GM18511 (cell line): ENCODE measurements around the gene INTS3.
"Not testable (repeated sequence)": the region's sequence is repeated elsewhere in the genome, so short reads cannot be mapped to it uniquely, and the experiment has no call there.

Experiments
- ATAC-seq: cut with Tn5 transposase; IDR thresholded peaks from one replicate; pipeline ENCODE4 v1.9.1; 2021; ENCODE audit warnings: mild to moderate bottlenecking, moderate library complexity; ENCODE audit not compliant: unreplicated experiment

The INTS3 gene

DNA sequence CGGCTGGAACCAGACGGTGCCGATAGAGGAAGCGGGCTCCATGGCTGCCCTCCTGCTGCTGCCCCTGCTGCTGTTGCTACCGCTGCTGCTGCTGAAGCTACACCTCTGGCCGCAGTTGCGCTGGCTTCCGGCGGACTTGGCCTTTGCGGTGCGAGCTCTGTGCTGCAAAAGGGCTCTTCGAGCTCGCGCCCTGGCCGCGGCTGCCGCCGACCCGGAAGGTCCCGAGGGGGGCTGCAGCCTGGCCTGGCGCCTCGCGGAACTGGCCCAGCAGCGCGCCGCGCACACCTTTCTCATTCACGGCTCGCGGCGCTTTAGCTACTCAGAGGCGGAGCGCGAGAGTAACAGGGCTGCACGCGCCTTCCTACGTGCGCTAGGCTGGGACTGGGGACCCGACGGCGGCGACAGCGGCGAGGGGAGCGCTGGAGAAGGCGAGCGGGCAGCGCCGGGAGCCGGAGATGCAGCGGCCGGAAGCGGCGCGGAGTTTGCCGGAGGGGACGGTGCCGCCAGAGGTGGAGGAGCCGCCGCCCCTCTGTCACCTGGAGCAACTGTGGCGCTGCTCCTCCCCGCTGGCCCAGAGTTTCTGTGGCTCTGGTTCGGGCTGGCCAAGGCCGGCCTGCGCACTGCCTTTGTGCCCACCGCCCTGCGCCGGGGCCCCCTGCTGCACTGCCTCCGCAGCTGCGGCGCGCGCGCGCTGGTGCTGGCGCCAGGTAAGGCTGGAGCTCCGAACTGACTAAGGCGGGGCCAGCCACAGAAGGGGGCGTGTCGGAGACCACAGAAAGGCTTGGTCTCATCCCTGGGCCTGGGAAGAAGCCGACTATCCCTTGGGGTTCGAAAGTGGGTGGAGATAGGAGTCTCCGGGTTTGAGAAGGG is 47.8 kb downstream of the INTS3 start:
- ATAC-seq = peak; percentile 68

DNA sequence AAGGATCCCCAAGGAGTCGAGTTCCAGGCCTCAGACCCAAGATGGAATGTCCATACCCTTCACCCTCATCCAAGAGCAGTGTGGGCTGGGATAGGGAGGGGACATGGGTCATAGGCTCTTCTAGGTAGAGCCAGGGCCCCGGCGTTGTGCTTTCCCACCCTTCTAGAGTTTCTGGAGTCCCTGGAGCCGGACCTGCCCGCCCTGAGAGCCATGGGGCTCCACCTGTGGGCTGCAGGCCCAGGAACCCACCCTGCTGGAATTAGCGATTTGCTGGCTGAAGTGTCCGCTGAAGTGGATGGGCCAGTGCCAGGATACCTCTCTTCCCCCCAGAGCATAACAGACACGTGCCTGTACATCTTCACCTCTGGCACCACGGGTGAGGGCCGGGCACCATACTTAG is 48.5 kb downstream of the INTS3 start:
- peak; percentile 5 for ATAC-seq

GRCh38 chr1:153776845-153777370 is 49.1 kb downstream of the INTS3 start:
- ATAC-seq = no peak

DNA sequence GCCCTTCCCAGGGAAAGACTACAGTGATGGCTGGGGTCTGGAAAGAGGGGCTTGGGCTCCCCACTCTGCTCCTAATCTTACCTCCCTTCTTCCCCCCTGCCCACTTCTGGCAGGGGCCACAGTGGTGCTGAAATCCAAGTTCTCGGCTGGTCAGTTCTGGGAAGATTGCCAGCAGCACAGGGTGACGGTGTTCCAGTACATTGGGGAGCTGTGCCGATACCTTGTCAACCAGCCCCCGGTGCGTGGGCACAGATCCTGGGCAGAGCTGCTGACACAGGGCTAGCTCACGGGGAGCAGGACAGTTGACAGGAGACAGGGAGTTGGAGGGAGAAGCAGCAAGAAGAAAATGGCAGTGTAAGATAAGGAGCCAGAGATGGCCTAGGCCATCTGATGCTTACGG is 49.8 kb downstream of the INTS3 start:
- ATAC-seq = no peak

DNA sequence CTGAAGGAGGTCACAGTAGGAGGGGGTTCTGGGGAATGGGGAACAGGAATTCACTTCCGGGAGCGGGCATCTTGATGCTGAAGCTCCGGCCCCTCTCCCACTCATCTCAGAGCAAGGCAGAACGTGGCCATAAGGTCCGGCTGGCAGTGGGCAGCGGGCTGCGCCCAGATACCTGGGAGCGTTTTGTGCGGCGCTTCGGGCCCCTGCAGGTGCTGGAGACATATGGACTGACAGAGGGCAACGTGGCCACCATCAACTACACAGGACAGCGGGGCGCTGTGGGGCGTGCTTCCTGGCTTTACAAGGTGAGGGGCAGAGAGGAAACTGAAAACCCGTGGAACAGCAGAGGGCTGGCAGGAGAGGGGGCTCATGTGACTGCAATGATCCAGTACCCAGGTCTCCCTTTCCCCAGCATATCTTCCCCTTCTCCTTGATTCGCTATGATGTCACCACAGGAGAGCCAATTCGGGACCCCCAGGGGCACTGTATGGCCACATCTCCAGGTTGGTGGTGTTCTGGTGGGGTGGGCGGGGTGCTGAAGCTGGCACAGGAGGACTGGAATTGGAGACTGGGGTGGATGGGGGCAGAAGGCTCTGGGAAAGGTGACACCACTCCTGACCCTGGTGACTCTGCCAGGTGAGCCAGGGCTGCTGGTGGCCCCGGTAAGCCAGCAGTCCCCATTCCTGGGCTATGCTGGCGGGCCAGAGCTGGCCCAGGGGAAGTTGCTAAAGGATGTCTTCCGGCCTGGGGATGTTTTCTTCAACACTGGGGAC is 50.4 kb downstream of the INTS3 start:
- no peak for ATAC-seq

GRCh38 chr1:153778824-153779519 is 51.1 kb downstream of the INTS3 start:
- ATAC-seq = no peak

DNA sequence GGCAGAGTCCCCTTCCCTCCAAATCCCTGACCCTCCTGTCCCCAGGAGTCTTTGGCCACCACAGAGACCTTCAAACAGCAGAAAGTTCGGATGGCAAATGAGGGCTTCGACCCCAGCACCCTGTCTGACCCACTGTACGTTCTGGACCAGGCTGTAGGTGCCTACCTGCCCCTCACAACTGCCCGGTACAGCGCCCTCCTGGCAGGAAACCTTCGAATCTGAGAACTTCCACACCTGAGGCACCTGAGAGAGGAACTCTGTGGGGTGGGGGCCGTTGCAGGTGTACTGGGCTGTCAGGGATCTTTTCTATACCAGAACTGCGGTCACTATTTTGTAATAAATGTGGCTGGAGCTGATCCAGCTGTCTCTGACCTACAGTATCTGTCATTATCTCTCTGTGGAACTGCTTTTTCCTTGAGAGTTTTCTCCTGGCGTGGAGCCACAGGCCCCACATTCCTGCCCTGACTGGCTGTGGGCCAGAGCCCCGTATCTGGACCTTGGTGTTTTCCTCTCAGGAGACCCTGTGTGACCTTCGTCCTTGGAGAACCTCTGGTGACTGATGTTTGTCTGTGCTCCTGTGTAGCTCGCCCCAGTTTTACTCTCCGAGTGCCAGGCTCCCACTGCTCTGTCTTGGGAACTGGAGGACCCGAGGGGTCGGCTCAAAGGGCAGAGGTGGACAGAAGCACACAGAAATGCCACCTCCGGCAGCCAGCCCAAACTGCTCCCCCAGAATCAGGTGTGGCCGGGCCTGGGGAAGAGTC is 52.1 kb downstream of the INTS3 start:
- ATAC-seq = no peak

- ATAC-seq = no peak
Measured at GRCh38 chr1:153780551-153780950, 52.7 kb downstream of the INTS3 start.

GRCh38 chr1:153782648-153783047 is 54.8 kb downstream of the INTS3 start:
- ATAC-seq = not testable (repeated sequence)

GRCh38 chr1:153783233-153784190 is 55.7 kb downstream of the INTS3 start:
- ATAC-seq = peak; percentile 89

GRCh38 chr1:153786038-153786790 is 58.4 kb downstream of the INTS3 start:
- no peak for ATAC-seq

GRCh38 chr1:153789478-153790034 is 61.7 kb downstream of the INTS3 start:
- no peak for ATAC-seq

DNA sequence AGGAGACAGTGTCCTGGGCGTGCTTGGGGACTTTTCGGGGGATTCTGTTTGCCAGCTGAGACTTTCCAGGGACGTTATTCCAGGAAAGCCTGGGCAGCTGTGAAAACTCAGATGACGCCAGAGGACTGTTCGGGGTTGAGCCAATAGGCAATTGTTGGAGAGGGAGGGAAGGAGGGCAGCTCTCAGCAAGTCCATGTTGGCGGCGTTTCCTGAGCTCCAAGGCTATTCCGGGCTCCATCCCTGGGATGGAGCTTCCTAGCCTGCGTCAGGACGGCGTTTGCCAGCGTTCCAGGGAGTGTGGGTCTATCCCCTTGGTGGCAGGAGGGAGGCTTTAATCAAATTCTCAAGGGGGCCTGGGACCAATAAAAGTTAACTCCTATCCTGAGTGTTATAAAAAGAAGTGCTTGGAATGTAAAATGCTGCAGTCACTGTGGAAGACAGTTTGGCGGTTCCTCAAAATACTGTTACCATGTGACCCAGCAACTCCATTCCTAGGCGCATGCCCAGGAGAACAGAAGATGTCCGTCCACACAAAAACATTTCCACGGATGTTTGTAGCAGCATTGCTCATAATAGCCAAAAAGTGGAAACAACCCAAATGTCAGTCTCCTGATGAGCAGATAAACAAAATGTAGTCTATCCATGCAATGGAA is 62.6 kb downstream of the INTS3 start:
- ATAC-seq = peak; percentile 2

- ATAC-seq = peak; percentile 92
Measured at GRCh38 chr1:153790966-153791647, 63.3 kb downstream of the INTS3 start.

- peak; percentile 21 for ATAC-seq
Measured at GRCh38 chr1:153791648-153792253, 63.9 kb downstream of the INTS3 start.

GRCh38 chr1:153792631-153793041 is 64.8 kb downstream of the INTS3 start:
- ATAC-seq = no peak
